GM12878 (cell line): ENCODE measurements around the gene ESR2. TPM values are rescaled to one million over a fixed set of nuclear protein-coding genes. Genes with fewer than 3 reads are reported as not detected.

Experiments
- ATAC-seq: fragments of 200-7000 bp; cut with Tn5 transposase; 3 replicates; pipeline ENCODE4 v1.9.1; 2020; ENCODE audit warnings: mild to moderate bottlenecking, moderate library complexity
- BruUV-seq: library from RNA; stranded (reverse); fragments of 400-500 nt; replicated peaks from 2 replicates; lab custom pipeline; 2021; lab: Mats Ljungman, UMichigan
- CTCF ChIA-PET: fragments of 300-600 bp; sonication (Branson Sonifier 250); formaldehyde crosslinking; extraction: SDS; loops from one replicate; lab custom pipeline; 2021; ENCODE audit warnings: inconsistent platforms; lab: Yijun Ruan, JAX
- POLR2A ChIA-PET: fragments of 350-600 bp; formaldehyde crosslinking; extraction: SDS; loops from one replicate; lab custom pipeline; 2021; ENCODE audit warnings: inconsistent platforms; lab: Charles Lee
- RAD21 ChIA-PET: fragments of 300-600 bp; sonication (Branson Sonifier 250); formaldehyde crosslinking; loops from one replicate; lab custom pipeline; 2023; ENCODE audit warnings: antibody characterized with exemption; ENCODE audit not compliant: unreplicated experiment; lab: Charles Lee
- SMC1A ChIA-PET: fragments of 300-600 bp; sonication (Branson Sonifier 250); formaldehyde crosslinking; loops from one replicate; lab custom pipeline; 2023; ENCODE audit not compliant: unreplicated experiment, uncharacterized antibody; lab: Charles Lee
- DNase-seq: peaks from one replicate; pipeline ENCODE4 v3.0.0-alpha.2; 2011; ENCODE audit warnings: low read depth, low spot score
- FAIRE-seq: peaks from 3 replicates; lab custom pipeline; 2011; peaks lifted over from hg19 to GRCh38; lab: Jason Lieb, UNC
- H2AFZ ChIP-seq: 2 replicates; pipeline ENCODE4 v1.6.0; 2011; ENCODE audit warnings: low read depth, low read length, control low read depth; ENCODE audit not compliant: control insufficient read depth
- H3K27ac ChIP-seq: 2 replicates; pipeline ENCODE4 v1.5.1; 2011; ENCODE audit warnings: control low read depth; ENCODE audit not compliant: control insufficient read depth, insufficient read depth
- H3K27me3 ChIP-seq, 2 experiments: replicated peaks in 1 of 2; 2 replicates each; pipeline versions ENCODE4 v1.6.0 to v1.6.1; 2011; ENCODE audit warnings: low read length in 1 of 2; ENCODE audit not compliant: control insufficient read depth in 2 of 2, insufficient read depth in 2 of 2
- H3K36me3 ChIP-seq, 2 experiments: 2 replicates each; pipeline ENCODE4 v1.5.1; 2011; ENCODE audit warnings: low read length in 1 of 2; ENCODE audit not compliant: control insufficient read depth in 2 of 2, insufficient read depth in 2 of 2
- H3K4me1 ChIP-seq: 2 replicates; pipeline ENCODE4 v1.6.1; 2011; ENCODE audit warnings: mild to moderate bottlenecking, low read length, moderate library complexity, mixed read lengths; ENCODE audit not compliant: control insufficient read depth, insufficient read depth
- H3K4me2 ChIP-seq: 2 replicates; pipeline ENCODE4 v1.6.0; 2011; ENCODE audit warnings: control low read depth; ENCODE audit not compliant: control insufficient read depth, insufficient read depth
- H3K4me3 ChIP-seq: fragments of 200-600 bp; sonication (generic); 2 replicates; pipeline ENCODE4 v1.5.1; 2016
- H3K79me2 ChIP-seq: 2 replicates; pipeline ENCODE4 v1.6.0; 2011; ENCODE audit warnings: low read length; ENCODE audit not compliant: control insufficient read depth, insufficient read depth
- H3K9ac ChIP-seq: 2 replicates; pipeline ENCODE4 v1.8.0; 2011; ENCODE audit warnings: low read length, control low read depth, mixed read lengths; ENCODE audit not compliant: control insufficient read depth, insufficient read depth
- H3K9me3 ChIP-seq: replicated peaks from 3 replicates; pipeline ENCODE4 v1.5.1; 2011; ENCODE audit warnings: mild to moderate bottlenecking, low read length; ENCODE audit not compliant: control insufficient read depth, insufficient read depth
- H4K20me1 ChIP-seq: 2 replicates; pipeline ENCODE4 v1.6.0; 2011; ENCODE audit not compliant: control insufficient read depth, insufficient read depth
- BCL11A ChIP-seq: IDR thresholded peaks from 2 replicates; pipeline ENCODE4 v1.6.1; 2011; ENCODE audit warnings: low read depth, low read length
- EZH2 ChIP-seq: IDR thresholded peaks from 2 replicates; pipeline ENCODE4 v1.6.1; 2012; ENCODE audit warnings: low read depth, mild to moderate bottlenecking, control low read depth, inconsistent platforms, low read length, borderline replicate concordance; ENCODE audit not compliant: control insufficient read depth
- FOXK2 ChIP-seq: fragments of 450-650 bp; IDR thresholded peaks from 2 replicates; pipeline ENCODE4 v1.6.1; 2017; ENCODE audit warnings: mild to moderate bottlenecking, moderate library complexity
- LARP7 ChIP-seq: fragments of 450-650 bp; IDR thresholded peaks from 2 replicates; pipeline ENCODE4 v1.6.1; 2017; ENCODE audit warnings: mild to moderate bottlenecking
- MEF2B ChIP-seq: fragments of 450-650 bp; IDR thresholded peaks from 2 replicates; pipeline ENCODE4 v1.6.1; 2018; ENCODE audit warnings: mild to moderate bottlenecking, moderate library complexity; ENCODE audit not compliant: partially characterized antibody, poor library complexity, severe bottlenecking
- MYB ChIP-seq: fragments of 150-350 bp; IDR thresholded peaks from 2 replicates; pipeline ENCODE4 v1.6.1; 2014; ENCODE audit warnings: mild to moderate bottlenecking, low read depth, low read length, borderline replicate concordance
- NBN ChIP-seq: fragments of 450-650 bp; IDR thresholded peaks from 2 replicates; pipeline ENCODE4 v1.6.1; 2016
- NR2C1 ChIP-seq: fragments of 450-650 bp; IDR thresholded peaks from 2 replicates; pipeline ENCODE4 v1.6.1; 2017; ENCODE audit warnings: antibody characterized with exemption, mild to moderate bottlenecking, moderate library complexity
- PAX5 ChIP-seq: IDR thresholded peaks from 2 replicates; pipeline ENCODE4 v1.6.1; 2011; ENCODE audit warnings: low read depth, low read length, borderline replicate concordance
- RBBP5 ChIP-seq: fragments of 200-600 bp; sonication (generic); conservative IDR thresholded peaks from 2 replicates; pipeline ENCODE4 v1.6.1; 2016
- SIN3A ChIP-seq: IDR thresholded peaks from 2 replicates; pipeline ENCODE4 v1.6.1; 2012; ENCODE audit warnings: low read depth, low read length, improper control_type of control experiment
- SMC3 ChIP-seq: IDR thresholded peaks from 2 replicates; pipeline ENCODE4 v1.6.1; 2011; ENCODE audit warnings: low read length, improper control_type of control experiment, borderline replicate concordance
- SRF ChIP-seq, 2 experiments: IDR thresholded peaks; 2 replicates each; pipeline ENCODE4 v1.6.1; 2011; ENCODE audit warnings: low read depth in 2 of 2, low read length in 2 of 2, mild to moderate bottlenecking in 1 of 2, moderate library complexity in 1 of 2
- SUPT20H ChIP-seq: IDR thresholded peaks from 2 replicates; pipeline ENCODE4 v1.6.1; 2011; ENCODE audit warnings: low read depth, mild to moderate bottlenecking, low read length, moderate library complexity, borderline replicate concordance; ENCODE audit not compliant: control insufficient read depth
- TARDBP ChIP-seq: IDR thresholded peaks from 2 replicates; pipeline ENCODE4 v1.6.1; 2016; ENCODE audit warnings: borderline replicate concordance
- TBL1XR1 ChIP-seq: IDR thresholded peaks from 2 replicates; pipeline ENCODE4 v1.6.1; 2012; ENCODE audit warnings: low read depth, low read length, improper control_type of control experiment
- WRNIP1 ChIP-seq: IDR thresholded peaks from 2 replicates; pipeline ENCODE4 v1.6.1; 2011; ENCODE audit warnings: low read depth, low read length, improper control_type of control experiment, borderline replicate concordance
- WGBS: methylation state at CpG from one replicate; pipeline ENCODE4 v1.1.6; 2016; ENCODE audit warnings: low lambda C conversion rate; ENCODE audit not compliant: insufficient replicate concordance, insufficient coverage; ENCODE audit errors: missing lambda C conversion rate; 5-methylcytosine and 5-hydroxymethylcytosine counted together
- in situ Hi-C: fragments of 300-500 bp; cut with MboI; formaldehyde crosslinking; loops from 9 replicates; pipeline ENCODE4 v1.14.3; 2018; ENCODE audit warnings: mixed read lengths
- intact Hi-C: fragments of 100-400 bp; cut with micrococcal nuclease; formaldehyde crosslinking; loops from one replicate; pipeline ENCODE4 v1.14.2; 2022; ENCODE audit not compliant: unreplicated experiment
- polyA plus RNA-seq, 11 experiments: library from polyadenylated mRNA; depleted of rRNA in 4 of 11; unstranded in 6 of 11; stranded (reverse) in 5 of 11; fragments of >200 nt; fragmentation: Nextera tagmentation in 4 of 11; fragmentation: Illumina TruSeq in 1 of 11; extraction: Ambion mirVana in 4 of 11; extraction: Trizol in 1 of 11; gene quantifications; 1 replicate in 1 of 11; 2 replicates in 10 of 11; pipeline versions ENCODE4 v1.2.1 to v1.2.3, GENCODE V29; 2011 to 2016; ENCODE audit warnings: inconsistent platforms in 2 of 11, missing spikeins in 2 of 11, low read depth in 1 of 11
- total RNA-seq, 4 experiments: library from RNA; depleted of rRNA in 3 of 4; stranded (reverse); fragments of >200 nt in 3 of 4; fragmentation: Illumina TruSeq in 1 of 4; extraction: Trizol in 1 of 4; gene quantifications; 2 replicates each; pipeline versions ENCODE4 v1.2.1 to v1.2.3, GENCODE V29; 2013 to 2021

Gene ESR2
- total and polyA plus RNA-seq, 10 of the 15 experiments (the other 5 are each of a cell fraction or from before 2014, with no cell fraction given): 0.29 to 2.6 (median 0.81) TPM

DNA sequence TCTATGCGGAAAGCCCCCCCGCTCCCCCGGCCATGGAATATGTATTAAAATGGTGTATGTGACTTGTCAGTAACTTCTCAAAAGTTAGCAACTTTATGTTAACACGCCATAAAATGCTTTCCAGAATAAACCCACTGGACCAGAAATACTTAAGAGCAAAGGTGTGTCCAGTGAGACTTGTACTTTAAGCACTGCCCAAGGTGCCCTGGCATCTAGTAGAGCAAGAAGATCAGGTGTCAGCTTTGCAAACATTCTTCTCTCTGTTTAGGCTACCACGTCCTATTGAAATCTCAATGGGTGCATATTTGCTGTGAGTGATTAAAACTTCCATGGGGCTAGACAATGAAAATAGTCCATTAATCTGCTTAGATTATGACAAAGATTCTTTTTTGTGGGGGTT lies 201.2 kb downstream of the ESR2 start:
- Histone ChIP-seq H3K9me3 (no peaks in the 10 kb centered on the region), H3K4me2 (no peak overlapping the region), H3K4me3 (no peak overlapping the region), H3K79me2 (no peaks in the 10 kb centered on the region), H2AFZ (no peak overlapping the region), H3K9ac (no peak overlapping the region), H4K20me1 (no peaks in the 10 kb centered on the region), H3K36me3 (peaks cover 0 to 8% of the 10 kb centered on the region in 2 experiments), H3K4me1 (no peaks in the 10 kb centered on the region), H3K27me3 (no peaks in the 10 kb centered on the region), H3K27ac (no peak overlapping the region)
- FAIRE-seq: no peak
- TF ChIP-seq MYB (no peak), TARDBP (no peak), MEF2B (no peak), TBL1XR1 (no peak), WRNIP1 (no peak), NBN (no peak), EZH2 (no peak), SRF (IDR thresholded peaks at IDR 0.05; ENCODE audit: low read depth in 2 of 2, low read length in 2 of 2) (no peak), LARP7 (no peak), PAX5 (no peak), RBBP5 (no peak), SIN3A (no peak), BCL11A (no peak), SMC3 (no peak), SUPT20H (no peak), FOXK2 (no peak), NR2C1 (no peak)
- ChIA-PET POLR2A (interaction anchor here (0.5 kb wide), 1 partner anchor 57 kb away, joined by 5 read pairs; no protein-coding TSS in a partner anchor), CTCF (no interaction called here), RAD21 (no interaction called here), SMC1A (interaction anchor here (1.4 kb wide), 1 partner anchor 10 kb away, joined by 3 read pairs; no protein-coding TSS in a partner anchor)
- 81% methylated on average over 5 of the region's 5 CpGs for WGBS
- no peak for DNase-seq
- ATAC-seq: no peak
- intact Hi-C loops (no loop called here), in situ Hi-C loops (no loop called here)
- BruUV-seq: no TSS peak
